Kidney tubule cell (primary cell): ENCODE measurements around the gene MYH16.
A peak's percentile ranks its signal among the peaks of the same experiment; 100 is the strongest.
"Not testable (repeated sequence)": the region's sequence is repeated elsewhere in the genome, so short reads cannot be mapped to it uniquely, and the experiment has no call there.

Experiments used
- DNase-seq: peaks from one replicate; pipeline ENCODE4 v3.0.0-alpha.2; 2018; ENCODE audit warnings: low spot score

The MYH16 gene

DNA sequence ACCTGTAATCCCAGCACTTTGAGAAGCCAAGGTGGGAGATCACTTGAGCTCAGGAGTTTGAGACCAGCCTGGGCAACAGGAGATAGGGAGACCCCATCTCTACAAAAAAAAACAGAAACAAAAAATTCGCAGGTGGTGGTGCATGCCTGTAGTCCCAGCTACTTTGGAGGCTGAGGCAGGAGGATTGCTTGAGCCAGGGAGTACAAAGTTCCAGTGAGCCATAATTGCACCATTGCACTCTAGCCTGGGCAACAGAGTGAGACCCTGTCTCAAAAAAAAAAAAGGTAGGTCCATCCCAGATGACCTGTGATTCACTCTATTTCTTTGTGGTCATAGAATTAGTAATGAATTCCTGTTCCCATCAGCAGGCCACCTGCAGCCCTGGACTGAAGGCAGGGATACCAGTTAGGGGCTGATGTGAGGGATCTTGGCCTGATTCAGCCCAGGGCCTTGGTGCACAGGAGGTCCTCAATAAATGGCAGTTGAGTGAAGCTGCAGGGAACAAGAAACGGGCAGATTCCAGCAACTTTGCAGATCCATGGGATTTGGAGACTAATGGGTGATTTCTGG lies at the start of gene MYH16:
MYH16 (plus strand) TSS at position 364 of the 570 bp plus-strand sequence.
- DNase-seq, result peak; percentile 81

DNA sequence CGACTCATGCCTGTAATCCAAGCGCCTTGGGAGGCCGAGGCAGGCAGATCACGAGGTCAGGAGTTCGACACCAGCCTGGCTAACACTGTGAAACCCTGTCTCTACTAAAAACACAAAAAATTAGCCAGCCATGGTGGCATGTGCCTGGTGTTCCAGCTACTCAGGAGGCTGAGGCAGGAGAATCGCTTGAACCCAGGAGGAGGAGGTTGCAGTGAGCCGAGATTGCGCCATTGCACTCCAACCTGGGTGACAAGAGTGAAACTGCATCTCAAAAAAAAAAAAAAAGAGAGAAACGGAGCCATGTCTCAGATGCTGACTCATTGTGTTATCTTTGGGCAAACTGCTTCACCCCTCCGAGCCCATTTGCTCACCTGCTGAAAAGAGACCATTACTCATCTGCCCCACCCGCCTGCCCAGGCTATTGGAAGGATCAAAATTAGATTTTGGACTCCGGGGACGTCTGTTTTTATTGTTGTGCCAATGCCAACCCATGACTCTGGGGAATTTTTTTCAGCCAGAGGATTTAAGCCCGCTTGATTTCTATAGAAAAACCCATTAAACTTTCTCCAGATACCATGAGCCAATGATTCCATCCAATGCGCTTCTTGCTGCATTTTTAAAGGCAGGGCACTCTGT lies 48.3 kb upstream of the MYH16 start:
- peak; percentile 90 for DNase-seq

DNA sequence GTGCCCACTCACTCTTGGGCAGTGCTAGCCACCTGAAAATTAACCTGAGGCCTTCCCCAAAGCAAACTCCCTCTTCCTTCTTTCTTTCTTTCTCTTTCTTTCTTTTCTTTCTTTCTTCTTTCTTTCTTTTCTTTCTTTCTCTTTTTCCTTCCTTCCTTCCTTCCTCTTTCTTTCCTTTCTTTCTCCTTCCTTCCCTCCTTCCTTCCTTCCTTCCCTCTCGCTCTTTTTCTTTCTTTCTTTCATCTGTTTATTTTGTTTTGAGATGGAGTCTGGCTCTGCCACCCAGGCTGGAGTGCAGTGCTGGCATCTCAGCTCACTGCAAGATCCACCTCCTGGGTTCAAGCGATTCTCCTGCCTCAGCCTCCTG lies 47.8 kb upstream of the MYH16 start:
- DNase-seq, result no peak

DNA sequence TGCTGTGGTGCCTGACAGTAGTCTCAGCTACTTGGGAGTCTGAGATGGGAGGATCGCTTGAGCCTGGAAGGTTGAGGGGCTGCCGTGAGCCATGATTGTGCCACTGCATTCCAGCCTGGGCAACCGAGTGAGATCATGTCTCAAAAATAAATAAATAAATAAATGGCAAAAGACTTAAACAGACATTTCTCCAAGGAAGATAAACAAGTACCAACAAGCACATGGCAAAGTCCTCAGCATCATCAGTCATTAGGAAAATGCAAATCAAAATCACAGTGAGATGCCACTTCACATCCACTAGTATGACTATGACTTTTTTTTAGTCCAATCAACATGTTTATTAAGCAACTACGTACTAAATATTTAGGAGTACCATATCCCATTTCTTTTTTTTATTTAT lies 43.4 kb upstream of the MYH16 start:
- no peak for DNase-seq

DNA sequence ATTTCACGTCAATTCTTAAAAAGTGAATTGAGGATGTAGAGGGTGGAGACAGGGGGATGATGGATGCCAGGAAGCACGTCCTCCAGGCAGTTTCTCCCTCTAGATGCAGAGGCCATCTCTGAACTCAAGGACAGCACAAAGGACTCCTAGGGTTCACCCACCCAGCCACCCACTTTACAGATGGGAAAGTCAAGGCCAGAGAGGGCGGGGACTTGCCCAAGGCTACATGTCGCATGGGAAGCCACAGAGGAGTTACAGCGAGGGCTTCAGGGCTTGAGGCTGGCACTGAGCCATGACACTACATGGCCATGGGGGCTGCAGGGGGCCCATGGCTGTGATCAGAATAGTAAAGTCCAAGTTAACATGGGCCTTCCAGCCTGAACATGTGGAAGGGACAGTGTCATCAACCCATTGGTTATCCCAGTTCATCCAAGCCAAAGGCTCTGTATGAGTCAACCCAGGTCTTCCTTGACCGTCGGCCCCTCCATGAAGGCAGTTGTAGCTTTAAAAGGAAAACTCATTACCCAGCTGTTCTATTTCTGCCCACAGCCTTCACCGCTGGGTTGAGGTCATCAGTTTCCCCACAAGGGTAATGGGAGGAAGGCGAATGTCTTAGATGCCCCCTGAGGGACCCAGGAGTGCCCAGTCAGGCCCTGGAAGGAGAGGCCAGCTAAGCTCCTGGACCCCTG lies 40.4 kb upstream of the MYH16 start:
- DNase-seq, result no peak

DNA sequence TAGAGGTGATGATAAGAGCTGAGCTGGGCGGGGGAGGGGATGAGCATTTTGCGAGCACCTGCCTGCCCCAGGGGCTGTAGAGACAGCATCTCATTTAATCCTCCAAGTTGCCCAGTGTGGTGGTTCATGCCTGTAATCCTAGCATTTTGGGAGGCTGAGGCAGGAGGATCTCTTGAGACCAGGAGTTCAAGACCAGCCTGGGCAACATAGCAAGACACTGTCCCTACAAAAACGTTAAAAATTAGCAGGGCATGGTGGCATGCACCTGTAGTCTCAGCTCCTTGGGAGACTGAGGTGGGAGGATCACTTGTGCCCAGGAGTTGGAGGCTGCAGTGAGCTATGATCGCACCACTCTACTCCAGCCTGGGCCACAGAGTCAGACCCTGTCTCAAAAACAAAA lies 39.7 kb upstream of the MYH16 start:
- not testable (repeated sequence) for DNase-seq

DNA sequence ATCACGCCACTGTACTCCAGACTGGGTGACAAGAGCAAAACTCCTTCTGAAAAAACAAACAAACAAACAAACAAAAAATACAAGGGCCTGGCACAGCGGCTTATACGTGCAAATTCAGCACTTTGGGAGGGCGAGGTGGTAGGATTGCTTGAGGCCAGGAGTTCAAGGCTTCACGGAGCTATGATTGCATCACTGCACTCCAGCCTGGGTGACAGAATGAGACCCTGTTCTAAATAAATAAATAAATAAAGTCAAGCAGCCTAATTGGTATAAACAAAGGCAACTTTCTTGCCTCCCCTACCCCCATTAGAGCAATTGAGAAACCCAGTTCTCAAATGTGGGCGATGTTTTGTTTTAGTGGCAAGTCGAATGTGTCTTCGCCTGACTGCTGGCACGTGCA lies 38.5 kb upstream of the MYH16 start:
- no peak for DNase-seq

DNA sequence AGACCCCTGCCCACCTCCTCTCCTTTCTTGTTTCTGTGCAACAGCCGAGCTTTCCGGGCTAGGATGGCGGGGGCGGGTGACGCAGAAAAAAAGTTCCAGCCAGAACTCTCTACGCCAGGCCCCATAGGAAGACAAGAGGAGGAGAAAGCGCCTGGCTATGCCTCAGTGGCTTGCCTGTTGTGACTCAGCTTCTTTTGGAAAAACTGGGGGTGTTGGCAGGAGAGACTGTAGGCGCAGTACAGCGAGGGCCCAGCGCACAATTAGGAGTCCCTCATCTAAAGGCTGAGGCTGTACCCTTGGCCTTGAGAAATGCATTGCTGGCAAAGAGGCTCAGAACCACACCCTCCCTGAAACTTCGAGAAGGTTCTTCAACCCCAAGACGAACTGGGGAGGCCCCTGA lies 36.7 kb upstream of the MYH16 start:
- no peak for DNase-seq

DNA sequence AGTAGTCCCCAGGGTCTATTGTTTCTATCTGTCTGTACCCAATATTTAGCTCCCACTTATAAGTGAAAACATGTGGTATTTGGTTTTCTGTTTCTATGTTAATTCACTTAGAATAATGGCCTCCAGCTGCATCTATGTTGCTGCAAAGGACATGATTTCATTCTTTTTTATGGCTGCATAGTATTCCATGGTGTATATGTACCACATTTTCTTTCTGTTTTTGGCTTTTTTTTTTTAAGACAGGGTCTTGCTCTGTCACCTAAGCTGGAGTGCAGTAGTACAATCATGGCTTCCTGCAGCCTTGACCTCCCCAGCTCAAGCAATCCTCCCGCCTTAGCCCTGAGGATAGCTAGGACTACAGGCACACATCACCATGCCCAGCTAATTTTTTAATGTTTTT lies 34.8 kb upstream of the MYH16 start:
- DNase-seq, result not testable (repeated sequence)

DNA sequence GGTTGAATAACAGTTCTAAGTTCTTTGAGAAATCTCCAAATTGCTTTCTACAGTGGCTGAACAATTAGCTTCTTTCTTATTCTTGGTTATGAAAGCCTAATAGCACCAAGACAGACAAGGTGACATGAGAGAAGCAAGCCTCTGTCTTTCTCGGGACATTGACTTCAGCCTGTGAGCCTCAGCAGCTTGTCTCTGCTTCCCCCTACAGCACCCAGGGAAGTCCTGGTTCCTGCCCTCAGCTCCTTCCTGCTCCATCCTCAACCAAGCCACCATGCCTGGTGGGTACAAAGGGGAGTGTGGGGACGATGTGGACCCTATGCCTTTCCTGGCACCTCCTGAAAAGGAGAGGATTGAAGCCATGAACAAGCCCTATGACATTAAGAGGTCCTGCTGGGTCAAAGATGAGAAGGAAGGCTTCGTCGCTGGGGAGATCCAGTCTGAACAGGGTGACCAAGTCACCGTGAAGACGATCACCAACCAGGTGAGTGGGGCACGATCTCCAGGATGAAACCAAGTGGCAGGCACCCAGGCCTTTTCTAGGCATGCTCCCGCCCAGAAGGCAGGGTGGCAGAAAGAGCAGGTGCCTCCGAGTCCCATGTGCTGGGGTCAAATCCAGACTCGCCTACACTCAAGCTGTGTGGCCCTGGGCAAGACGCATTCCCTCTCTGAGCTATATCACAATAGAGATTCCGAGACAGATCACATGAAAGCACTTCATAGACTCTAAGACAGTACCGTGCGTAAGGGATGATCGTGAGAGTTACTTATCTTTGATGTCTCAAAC lies 33.9 kb upstream of the MYH16 start:
- no peak for DNase-seq

DNA sequence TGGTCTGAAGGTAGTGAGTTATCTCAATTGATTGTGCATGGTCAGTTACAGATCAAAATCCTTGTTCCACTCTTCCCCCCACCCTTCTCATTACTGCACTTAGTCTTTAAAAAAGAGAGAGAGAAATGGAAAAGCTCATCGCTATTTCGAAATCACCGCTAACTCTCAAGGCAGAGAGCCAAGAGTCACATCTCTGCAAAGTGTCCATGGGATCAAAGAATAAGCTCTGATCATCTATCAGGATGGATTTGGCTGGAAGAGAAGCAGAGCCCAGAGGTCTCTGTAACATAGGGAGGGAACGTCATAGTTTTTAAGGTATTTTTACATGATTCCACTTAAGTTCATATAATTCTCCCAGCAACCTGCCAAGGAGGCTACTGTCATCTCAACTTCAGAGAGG lies 30.0 kb upstream of the MYH16 start:
- DNase-seq, result no peak

DNA sequence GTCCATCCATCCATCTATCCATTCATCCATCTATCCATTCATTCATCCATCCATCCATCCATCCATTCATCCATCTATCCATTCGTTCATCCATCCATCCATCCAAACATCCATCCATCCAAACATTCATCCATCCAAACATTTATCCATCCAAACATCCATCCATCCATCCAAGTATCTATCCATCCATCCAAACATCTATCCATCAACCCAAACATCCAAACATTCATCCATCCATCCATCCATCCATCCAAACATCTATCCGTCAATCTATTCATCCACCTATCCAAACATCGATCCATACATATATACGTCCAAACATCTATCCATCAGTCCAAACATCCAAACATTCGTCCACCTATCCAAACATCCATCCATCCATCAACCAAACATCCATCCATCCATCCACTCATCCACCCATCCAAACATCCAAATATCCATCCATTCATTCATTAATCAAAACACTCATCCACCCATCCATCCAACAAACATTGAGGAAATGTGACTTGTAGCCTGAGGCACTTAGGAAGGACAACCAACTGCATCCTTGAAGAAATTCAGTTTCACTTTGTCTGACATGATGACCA lies 28.8 kb upstream of the MYH16 start:
- peak; percentile 17 for DNase-seq

DNA sequence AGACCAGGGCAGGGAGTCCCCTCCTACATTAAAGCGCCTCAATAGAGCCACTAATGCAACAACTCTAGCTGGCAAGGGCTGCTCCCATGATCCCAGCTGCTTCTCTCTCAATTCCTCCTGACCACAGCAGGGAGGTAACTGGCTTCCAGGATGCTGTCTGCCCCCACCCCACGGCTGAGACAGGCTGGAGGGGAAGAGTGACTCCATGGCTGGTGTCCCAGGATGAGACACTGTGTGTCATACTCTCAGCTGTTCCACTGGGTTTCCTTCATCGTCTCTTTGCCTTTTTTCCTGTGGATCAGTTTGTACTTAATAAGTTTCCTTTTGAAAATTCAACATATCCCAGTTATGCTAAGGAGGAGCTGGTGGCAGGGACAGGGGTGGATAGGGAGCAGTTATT lies 27.7 kb upstream of the MYH16 start:
- peak; percentile 89 for DNase-seq

DNA sequence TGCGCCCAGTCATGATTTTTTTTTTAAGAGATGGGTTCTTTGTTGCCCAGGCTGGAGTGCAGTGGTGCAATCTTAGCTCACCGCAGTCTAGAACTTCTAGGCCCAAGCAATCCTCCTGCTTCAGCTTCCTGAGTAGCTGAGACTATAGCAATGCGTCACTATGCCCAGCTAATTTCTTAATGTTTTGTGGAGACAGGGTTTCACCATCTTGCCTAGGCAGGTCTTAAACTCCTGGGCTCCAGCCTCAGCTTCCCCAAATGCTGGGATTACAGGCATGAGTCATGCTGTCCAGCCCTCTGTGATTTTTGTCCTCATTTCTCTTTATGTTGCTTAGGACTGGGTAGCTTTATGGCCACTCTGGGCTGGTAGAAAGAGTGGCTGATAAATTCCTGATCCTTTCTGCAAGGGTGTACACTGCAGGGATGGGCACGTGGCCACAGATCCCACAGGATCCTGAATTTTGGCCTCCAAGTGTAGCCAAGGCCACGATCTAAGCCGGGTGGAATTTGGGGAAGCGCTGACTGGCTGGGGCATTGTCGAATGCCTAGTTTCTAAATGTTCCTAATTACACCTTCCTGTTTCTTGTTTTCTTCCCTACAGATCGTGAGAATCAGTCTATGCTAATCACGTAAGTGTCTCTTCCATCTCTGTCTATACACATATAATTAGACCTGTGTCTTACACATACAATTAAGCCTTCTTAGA lies 24.1 kb upstream of the MYH16 start:
- no peak for DNase-seq

DNA sequence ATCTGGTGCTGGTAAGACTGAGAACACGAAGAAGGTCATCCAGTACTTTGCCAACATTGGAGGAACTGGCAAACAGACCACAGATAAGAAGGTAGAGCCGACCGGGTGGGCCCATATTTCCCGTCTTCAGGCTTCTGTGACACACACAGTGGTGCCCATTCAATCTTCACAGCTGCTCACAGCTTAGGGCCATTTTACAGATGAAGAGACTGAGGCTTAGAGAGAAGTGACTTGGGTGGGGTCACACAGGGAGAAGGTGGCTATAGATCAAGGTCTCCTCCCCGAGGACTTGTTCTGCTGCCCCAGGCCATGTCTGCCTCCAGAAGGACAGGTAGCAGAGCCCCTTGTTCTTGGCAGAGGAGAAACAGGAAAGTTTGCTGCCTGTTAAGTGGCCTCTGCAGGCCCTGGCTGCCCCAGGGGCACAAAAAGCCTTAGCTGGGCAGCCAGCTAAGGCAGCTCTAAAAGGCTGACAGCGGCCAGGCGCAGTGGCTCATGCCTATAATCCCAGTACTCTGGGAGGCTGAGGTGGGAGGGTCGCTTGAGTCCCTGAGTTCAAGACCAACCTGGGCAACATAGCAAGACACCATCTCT lies 22.6 kb upstream of the MYH16 start:
- DNase-seq, result no peak

DNA sequence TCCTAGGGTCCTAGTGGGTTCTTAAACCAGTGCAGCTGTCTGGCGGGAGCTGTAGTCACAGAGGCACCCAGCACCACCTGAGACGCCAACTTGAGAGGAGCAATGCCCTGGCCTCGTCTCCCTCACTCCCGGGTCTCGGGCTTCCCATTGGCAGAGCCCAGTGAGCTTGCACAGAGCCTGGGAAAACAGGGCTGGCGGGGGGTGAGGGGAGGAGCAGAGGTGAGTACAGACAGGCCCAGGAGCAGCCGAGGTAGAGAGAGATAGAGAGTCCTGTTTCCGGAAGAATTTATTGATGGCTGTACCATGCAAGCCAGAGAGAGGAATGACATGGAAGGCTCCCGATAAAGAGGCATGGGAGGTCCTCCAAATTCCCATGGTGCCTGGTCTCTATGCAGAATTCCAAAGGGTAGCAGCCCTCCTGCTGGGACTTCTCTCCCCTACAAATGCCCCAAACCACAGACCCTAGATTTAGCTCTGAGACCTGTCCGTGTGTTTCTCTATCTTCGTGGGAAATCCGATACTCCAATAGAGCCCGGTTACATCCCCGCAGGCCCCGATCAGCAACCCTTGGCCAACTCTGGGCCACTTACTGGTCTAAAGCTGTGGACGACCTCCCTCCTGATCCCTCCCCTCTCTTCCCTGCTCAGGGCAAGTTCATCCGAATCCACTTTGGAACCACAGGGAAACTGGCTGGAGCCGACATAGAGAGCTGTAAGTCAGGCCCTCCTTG lies 20.3 kb upstream of the MYH16 start:
- DNase-seq, result no peak

DNA sequence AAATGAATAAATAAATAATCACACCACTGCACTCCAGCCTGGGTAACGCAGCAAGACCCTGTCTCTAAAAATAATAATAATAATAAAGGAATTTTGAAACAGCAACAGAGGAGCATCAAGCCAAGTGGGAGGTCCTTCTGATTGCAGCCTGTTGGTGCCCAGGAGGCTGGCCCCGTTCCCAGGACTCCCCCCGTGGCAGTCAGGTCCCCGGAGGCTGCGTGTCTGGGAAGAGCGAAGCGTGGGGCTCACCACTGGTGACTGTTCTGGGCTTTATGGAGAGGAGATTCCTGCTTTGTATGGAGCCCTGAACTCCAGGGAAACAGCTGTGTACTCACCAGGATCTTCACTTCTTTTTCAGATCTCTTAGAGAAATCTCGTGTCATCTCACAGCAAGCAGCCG lies 19.3 kb upstream of the MYH16 start:
- no peak for DNase-seq

DNA sequence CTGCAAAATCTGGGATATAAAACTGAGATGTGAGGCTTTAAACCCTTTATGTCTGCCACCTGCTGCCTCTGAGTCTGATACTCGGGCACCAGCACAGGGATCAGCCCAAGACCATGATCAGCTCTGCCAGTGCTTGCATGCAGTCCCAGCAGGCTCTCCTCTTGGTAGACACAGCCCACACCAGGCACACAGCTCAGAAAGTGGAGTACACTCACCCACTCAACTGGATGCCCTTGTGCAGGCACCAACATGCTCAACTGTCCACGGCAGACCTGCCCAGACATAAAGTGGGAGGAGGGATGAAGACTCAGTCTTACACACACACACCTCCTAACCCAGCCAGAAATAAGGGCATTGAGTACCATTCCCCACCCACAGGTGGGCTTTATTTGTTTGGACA lies 18.2 kb upstream of the MYH16 start:
- DNase-seq, result no peak

DNA sequence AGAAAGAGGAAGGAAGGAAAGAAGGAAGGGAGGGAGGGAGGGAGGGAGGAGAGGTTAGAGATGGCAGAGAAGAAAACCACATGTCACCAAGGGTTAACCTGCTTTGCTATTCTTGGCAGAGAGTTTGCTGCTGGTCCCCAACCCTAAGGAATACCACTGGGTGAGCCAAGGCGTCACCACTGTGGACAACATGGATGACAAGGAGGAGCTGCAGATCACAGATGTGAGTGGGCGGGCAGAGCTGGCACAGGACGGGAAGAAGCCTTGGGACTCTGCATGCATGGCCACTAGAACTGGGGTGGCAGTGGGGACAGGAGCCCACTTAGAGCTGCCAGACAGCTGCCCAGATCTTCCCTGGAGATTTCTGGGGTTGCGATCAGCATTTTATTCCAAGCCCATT lies 17.2 kb upstream of the MYH16 start:
- no peak for DNase-seq

DNA sequence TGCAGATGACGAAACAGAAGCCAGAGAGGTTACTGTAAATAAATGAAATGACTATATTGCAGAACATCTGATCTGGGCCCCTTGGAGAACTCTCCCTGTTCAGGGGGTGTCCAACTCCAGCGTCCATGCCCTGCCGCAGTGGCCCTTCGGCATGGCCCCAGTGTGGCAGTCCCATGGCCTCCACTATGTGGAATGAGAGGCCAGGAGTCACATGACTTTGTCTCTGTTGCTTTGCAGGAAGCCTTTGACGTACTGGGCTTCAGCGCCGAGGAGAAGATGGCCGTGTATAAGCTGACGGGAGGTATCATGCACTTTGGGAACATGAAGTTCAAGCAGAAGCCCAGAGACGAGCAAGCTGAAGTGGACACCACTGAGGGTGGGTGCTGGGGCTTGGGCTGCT lies 15.6 kb upstream of the MYH16 start:
- DNase-seq, result no peak

DNA sequence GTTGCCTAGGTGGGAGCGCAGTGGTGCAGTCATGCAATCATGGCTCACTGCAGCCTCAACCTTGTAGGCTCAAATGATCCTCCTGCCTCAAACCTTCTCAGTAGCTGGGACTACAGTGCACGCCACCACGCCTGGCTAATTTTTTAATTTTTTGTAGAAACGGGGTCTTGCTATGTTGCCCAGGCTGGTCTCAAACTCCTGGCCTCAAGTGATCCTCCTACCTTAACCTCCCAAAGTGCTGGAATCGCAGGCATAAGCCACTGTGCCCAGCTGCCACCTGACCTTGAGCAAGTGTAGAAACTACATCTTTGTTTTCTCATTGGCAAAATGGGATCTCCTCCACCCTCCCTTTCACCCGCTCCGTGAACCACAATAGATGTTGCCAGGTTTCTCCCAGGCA lies 15.0 kb upstream of the MYH16 start:
- DNase-seq, result no peak
